Urinary bladder (tissue), 4 donors: ENCODE measurements around the gene CBFA2T3. TPM values are rescaled to one million over a fixed set of nuclear protein-coding genes. Genes with fewer than 3 reads are reported as not detected.
A peak's percentile ranks its signal among the peaks of the same experiment; 100 is the strongest.

Experiments used
- DNase-seq: peaks from one replicate; pipeline ENCODE4 v3.0.0-alpha.2; 2015; ENCODE audit errors: extremely low spot score
- H3K27ac ChIP-seq: one replicate; pipeline ENCODE4 v1.5.1; 2013; ENCODE audit warnings: low read depth, mild to moderate bottlenecking, moderate library complexity
- H3K36me3 ChIP-seq: one replicate; pipeline ENCODE4 v1.6.1; 2013; ENCODE audit warnings: mild to moderate bottlenecking, moderate library complexity; ENCODE audit not compliant: insufficient read depth
- H3K4me1 ChIP-seq: one replicate; pipeline ENCODE4 v1.6.1; 2013; ENCODE audit warnings: mild to moderate bottlenecking, moderate library complexity; ENCODE audit not compliant: insufficient read depth
- H3K4me3 ChIP-seq: one replicate; pipeline ENCODE4 v1.5.1; 2013; ENCODE audit warnings: low read depth, low read length
- WGBS: extraction: QIAGEN DNeasy Blood & Tissue Kit; methylation state at CpG from one replicate; pipeline ENCODE4 v1.1.7; 2013; 5-methylcytosine and 5-hydroxymethylcytosine counted together
- polyA plus RNA-seq: library from polyadenylated mRNA; stranded (reverse); fragments of 200-250 nt; gene quantifications from one replicate; pipeline ENCODE4 v1.2.3, GENCODE V29; 2013
- total RNA-seq: library from RNA; depleted of rRNA; stranded (reverse); fragments of >200 nt; gene quantifications from one replicate; pipeline ENCODE4 v1.2.3, GENCODE V29; 2014
- donor health status: healthy with polysubstance abuse.
- donor health status: healthy.

The CBFA2T3 gene
- total and polyA plus RNA-seq, 2 donors, result 1.5 to 6.2 TPM

DNA sequence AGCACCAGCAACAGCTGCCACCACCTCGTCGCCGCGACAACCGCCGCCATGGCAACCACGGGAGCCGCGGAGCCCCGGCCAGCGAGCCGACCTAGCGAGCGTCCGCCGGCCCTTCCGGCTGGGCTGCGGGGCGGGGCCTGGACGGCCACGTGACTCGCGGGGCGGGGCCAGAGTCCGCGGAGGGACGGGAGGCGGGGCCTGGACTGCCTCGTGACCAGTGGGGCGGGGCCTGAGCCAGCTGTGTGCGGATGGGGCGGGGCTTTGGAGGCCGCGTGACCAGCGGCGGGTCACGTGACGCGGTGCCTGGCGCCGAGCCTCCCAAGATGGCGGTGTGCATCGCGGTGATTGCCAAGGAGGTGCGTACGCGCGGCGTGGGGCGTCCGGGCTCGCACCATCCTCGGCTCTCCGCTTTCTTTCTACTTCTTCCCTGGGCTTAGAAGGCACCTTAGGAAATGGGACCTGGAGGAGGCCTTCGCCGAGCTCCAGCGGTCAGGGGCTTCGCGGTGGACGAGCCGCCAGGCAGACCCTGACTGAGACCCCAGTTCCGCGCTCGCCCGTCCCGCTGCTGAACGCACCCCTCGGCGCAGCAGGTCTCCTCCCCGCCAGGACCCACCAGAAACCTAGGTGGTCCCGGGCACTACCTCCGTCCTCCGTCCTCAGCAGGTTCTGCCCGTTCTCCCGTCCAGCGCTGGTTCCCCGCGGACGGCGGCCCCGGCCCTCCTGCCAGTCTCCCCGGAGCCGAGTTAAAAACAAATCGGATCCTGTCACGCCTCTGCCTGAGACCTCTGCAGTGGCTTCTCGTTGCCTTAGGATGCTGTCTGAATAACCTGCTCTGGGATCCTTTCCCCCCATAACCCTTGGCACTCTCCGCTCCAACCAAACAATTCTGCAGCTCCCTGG, 119.9 kb downstream of the CBFA2T3 start, which contains the start of the genes GALNS and TRAPPC2L:
Gene GALNS (minus strand): TSS at position 120 of the 900 bp plus-strand sequence. CDS start 70 bp downstream, at position 50.
Gene TRAPPC2L (plus strand): TSS at position 300 of the 900 bp plus-strand sequence. CDS start 24 bp downstream, at position 324.
- Histone ChIP-seq H3K36me3 (peaks cover 4% of the 10 kb centered on the region), H3K4me3 (peak within 1 kb of the TSS; percentile 88), H3K27ac (peak within 1 kb of the TSS; percentile 74), H3K4me1 (peaks cover 4% of the 10 kb centered on the region)
- DNase-seq, result peak; percentile 90
- WGBS, result under 1% methylated on average over 87 of the region's 87 CpGs

GRCh38 chr16:88856122-88856827, 120.7 kb downstream of the CBFA2T3 start:
- no peak overlapping the region for H3K27ac ChIP-seq
- peak overlapping the region; percentile 68 for H3K4me3 ChIP-seq
- H3K4me1 ChIP-seq, result peaks cover 4% of the 10 kb centered on the region
- whole genome bisulfite sequencing, result 8% methylated on average over 48 of the region's 53 CpGs
- no peak for DNase-seq
- H3K36me3 ChIP-seq, result peaks cover under 1% of the 10 kb centered on the region

DNA sequence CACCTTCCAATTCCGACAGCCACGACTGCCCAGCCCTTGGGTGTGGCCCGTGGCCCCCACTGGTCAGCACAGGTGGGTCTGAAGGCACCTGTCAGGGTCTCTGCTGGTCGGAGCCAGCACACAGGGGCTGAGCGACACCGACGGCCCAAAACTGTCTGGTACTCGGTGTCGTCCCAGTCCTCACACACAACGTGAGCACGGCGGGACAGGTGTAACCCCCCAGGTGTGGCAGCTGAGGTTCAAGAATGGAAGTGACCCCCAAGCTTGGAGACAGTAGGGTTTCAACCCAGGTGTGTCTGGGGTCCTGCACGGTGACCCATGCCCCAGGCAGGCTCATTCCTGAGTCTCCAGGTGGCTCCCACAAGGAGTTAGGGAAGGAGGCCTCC, 121.3 kb downstream of the CBFA2T3 start:
- H3K27ac ChIP-seq, result no peak overlapping the region
- peaks cover 4% of the 10 kb centered on the region for H3K4me1 ChIP-seq
- WGBS, result 85% methylated on average over 13 of the region's 13 CpGs
- no peak overlapping the region for H3K4me3 ChIP-seq
- no peaks in the 10 kb centered on the region for H3K36me3 ChIP-seq
- DNase-seq, result no peak

GRCh38 chr16:88855176-88855575, 121.8 kb downstream of the CBFA2T3 start:
- DNase-seq, result no peak
- Histone ChIP-seq H3K4me1 (peaks cover 4% of the 10 kb centered on the region), H3K27ac (no peak overlapping the region), H3K36me3 (no peaks in the 10 kb centered on the region), H3K4me3 (no peak overlapping the region)
- WGBS, result 91% methylated on average over 8 of the region's 8 CpGs

- WGBS, result 71% methylated on average over 20 of the region's 20 CpGs
- Histone ChIP-seq H3K4me3 (no peak overlapping the region), H3K36me3 (no peaks in the 10 kb centered on the region), H3K27ac (no peak overlapping the region), H3K4me1 (peaks cover 4% of the 10 kb centered on the region)
- DNase-seq, result no peak
These were observed 122.5 kb downstream of the CBFA2T3 start for GRCh38 chr16:88854306-88855111.

- no peak for DNase-seq
- H3K4me3 ChIP-seq, result no peak overlapping the region
- no peak overlapping the region for H3K27ac ChIP-seq
- H3K36me3 ChIP-seq, result no peaks in the 10 kb centered on the region
- 78% methylated on average over 17 of the region's 17 CpGs for WGBS
- peaks cover 4% of the 10 kb centered on the region for H3K4me1 ChIP-seq
These were observed 123.6 kb downstream of the CBFA2T3 start for GRCh38 chr16:88853325-88853941.

GRCh38 chr16:88851616-88852015, 125.4 kb downstream of the CBFA2T3 start:
- Histone ChIP-seq H3K4me3 (no peak overlapping the region), H3K27ac (no peak overlapping the region), H3K36me3 (no peaks in the 10 kb centered on the region), H3K4me1 (peaks cover 4% of the 10 kb centered on the region)
- DNase-seq, result no peak
- WGBS, result 91% methylated on average over 19 of the region's 19 CpGs

- no peak overlapping the region for H3K27ac ChIP-seq
- 93% methylated on average over 33 of the region's 33 CpGs for WGBS
- no peak overlapping the region for H3K4me3 ChIP-seq
- no peak for DNase-seq
- H3K36me3 ChIP-seq, result no peaks in the 10 kb centered on the region
- no peaks in the 10 kb centered on the region for H3K4me1 ChIP-seq
These were observed 126.3 kb downstream of the CBFA2T3 start for GRCh38 chr16:88850531-88851199.

- 88% methylated on average over 21 of the region's 21 CpGs for whole genome bisulfite sequencing
- no peaks in the 10 kb centered on the region for H3K36me3 ChIP-seq
These were observed 128.4 kb downstream of the CBFA2T3 start for GRCh38 chr16:88848557-88848956.

DNA sequence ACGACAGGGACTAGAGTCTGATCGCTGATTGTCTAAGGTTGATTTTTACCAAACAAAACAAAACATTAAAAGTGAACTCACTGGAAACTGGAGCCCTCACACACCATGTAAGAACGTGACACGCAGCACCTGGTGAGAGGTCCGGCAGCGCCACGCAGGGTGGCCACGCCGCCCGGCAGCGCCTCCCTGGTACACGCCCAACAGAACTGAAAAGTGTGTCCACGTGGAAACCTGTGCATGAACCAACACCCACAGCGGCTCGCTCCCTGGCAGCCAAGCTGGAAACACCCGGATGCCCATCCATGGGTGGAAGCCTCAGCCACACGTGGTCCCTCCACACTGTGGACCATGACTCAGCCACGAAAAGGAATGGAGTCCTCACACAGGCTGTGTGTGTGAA, 129.4 kb downstream of the CBFA2T3 start:
- H3K4me3 ChIP-seq, result no peak overlapping the region
- H3K4me1 ChIP-seq, result no peaks in the 10 kb centered on the region
- WGBS, result 90% methylated on average over 18 of the region's 18 CpGs
- H3K27ac ChIP-seq, result no peak overlapping the region
- H3K36me3 ChIP-seq, result no peaks in the 10 kb centered on the region
- DNase-seq, result no peak

More at GRCh38 chr16:88848557-88848956, 128.4 kb downstream of the CBFA2T3 start:
- no peak overlapping the region for H3K4me3 ChIP-seq
- no peak overlapping the region for H3K27ac ChIP-seq
- no peak for DNase-seq
- H3K4me1 ChIP-seq, result no peaks in the 10 kb centered on the region

DNA sequence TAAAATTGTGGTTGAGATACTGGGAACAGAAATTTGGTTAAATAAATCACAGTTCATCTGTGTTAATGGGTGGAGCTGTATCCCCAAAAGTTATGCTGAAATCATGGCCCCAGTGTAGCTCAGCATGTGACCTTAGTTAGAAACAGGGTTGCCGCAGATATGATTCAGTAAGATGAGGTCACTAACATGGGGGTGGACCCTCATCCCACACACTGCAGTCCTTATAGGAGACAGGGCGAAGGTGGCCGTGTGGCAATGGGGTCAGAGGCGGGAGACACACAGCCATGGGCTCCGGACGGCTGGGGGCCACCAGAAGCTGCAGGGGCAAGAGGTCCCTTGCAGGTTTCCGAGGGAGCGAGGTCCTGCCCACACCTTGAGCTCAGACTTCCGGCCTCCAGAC, 130.9 kb downstream of the CBFA2T3 start:
- Histone ChIP-seq H3K36me3 (no peaks in the 10 kb centered on the region), H3K4me3 (no peak overlapping the region), H3K27ac (no peak overlapping the region), H3K4me1 (no peaks in the 10 kb centered on the region)
- no peak for DNase-seq
- WGBS, result 94% methylated on average over 9 of the region's 9 CpGs

DNA sequence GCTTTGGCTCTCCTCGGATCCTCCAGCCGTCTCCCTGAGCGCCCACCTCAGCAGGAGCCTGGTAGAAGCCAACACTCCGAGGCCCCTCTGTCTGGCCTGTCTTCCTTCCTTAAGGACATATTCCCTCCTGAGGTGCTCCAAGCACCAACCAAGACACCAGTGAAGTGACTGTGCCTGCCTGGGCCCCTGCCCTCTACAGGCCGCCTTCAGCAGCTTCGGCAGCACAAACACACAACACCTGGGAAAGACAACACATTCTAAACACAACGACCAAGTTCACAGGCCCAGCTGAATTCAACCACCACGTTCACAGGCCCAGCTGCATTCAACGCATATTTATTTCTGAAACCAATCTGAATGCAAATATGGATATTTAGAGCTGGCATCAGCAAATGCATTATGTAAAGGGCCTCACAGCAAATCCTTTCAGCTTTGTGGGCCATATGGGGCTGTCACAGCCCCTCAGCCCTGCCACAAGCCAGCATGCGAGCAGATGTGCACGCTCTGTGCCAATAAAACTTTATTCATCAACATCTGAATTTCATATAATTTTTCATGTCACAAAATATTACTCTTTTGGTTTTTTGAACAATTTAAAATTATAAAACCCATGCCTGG, 132.5 kb downstream of the CBFA2T3 start:
- Histone ChIP-seq H3K4me1 (no peaks in the 10 kb centered on the region), H3K27ac (no peak overlapping the region), H3K4me3 (no peak overlapping the region), H3K36me3 (no peaks in the 10 kb centered on the region)
- no peak for DNase-seq
- WGBS, result 58% methylated on average over 11 of the region's 11 CpGs
